ENCODE results near the gene ZSWIM6.

ZSWIM6 gene

GRCh38 chr5:61538722-61539501 is 206.9 kb downstream of the ZSWIM6 start:
- no peak for DNase-seq (ENCODE audit: low spot score)

- no peak for DNase-seq (ENCODE audit: low spot score)
These were observed 217.5 kb downstream of the ZSWIM6 start for GRCh38 chr5:61549530-61549929.

- DNase-seq (ENCODE audit: low spot score), result no peak
These were observed 219.7 kb downstream of the ZSWIM6 start for GRCh38 chr5:61551637-61552313.

- no peak for DNase-seq (ENCODE audit: low spot score)
These were observed 227.1 kb downstream of the ZSWIM6 start for GRCh38 chr5:61559146-61559545.

GRCh38 chr5:61559722-61560121 is 227.7 kb downstream of the ZSWIM6 start:
- DNase-seq (ENCODE audit: low spot score), result no peak

GRCh38 chr5:61563401-61563800 is 231.3 kb downstream of the ZSWIM6 start:
- DNase-seq (ENCODE audit: low spot score), result no peak

DNA sequence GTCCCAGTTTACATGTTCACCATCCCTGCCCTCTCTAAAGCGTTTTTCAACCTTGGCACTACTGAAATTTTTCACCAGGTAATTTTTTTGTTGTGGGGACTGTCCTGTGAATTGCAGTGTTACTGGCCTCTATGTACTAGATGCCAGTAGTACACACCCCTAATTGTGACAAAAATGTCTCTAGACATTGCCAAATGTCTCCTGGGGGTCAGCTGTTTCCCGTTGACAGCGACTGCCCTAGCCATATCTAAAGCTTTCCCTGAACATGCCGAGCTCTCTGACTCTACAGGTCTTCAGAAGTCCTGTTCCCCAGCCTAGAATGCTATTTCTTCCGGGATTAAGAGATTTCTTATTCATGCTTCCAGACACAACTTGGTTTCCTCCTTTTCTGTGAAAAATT is 235.3 kb downstream of the ZSWIM6 start:
- DNase-seq (ENCODE audit: low spot score), result no peak

GRCh38 chr5:61569353-61569752 is 237.3 kb downstream of the ZSWIM6 start:
- no peak for DNase-seq (ENCODE audit: low spot score)

DNA sequence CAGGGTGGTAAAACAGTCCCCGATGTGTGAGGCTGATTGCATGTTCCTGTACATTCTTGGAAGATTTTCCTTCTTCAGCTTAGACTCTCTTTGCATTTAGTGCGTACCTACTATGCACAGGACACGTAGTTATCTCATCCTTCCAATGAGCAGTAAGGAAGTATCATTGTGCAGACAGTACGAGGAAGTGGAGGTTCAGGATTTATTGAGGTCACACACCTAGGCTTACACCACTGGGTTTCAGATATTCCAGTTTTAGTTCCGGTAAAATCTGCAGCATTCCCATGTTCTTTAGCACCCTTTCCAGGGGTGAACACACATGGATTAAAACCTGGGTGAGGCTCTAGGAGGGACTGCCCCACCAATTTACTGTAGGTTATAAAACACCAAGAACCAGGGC is 238.7 kb downstream of the ZSWIM6 start:
- no peak for DNase-seq (ENCODE audit: low spot score)

GRCh38 chr5:61572959-61573358 is 240.9 kb downstream of the ZSWIM6 start:
- DNase-seq (ENCODE audit: low spot score), result no peak

GRCh38 chr5:61575103-61575502 is 243.0 kb downstream of the ZSWIM6 start:
- no peak for DNase-seq (ENCODE audit: low spot score)

DNA sequence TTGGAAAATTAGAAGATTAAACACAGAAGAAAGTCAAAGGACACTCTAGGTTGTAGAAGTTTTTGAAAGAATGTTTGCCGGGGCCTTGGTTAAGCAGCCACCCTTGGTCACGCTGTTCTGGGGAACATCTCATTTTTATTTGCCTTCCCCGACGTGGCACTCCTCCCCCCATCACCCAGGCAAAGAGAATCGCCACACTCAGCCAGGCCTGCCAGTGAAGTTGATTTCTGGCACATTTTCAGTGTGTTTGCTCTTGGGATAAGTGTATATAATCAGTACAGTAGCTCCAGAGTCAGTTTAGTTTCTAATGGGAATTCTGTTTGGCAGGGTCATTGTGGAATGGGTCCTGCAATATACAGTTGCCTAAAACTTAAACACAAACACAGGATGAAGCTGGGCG is 243.5 kb downstream of the ZSWIM6 start:
- no peak for DNase-seq (ENCODE audit: low spot score)

DNA sequence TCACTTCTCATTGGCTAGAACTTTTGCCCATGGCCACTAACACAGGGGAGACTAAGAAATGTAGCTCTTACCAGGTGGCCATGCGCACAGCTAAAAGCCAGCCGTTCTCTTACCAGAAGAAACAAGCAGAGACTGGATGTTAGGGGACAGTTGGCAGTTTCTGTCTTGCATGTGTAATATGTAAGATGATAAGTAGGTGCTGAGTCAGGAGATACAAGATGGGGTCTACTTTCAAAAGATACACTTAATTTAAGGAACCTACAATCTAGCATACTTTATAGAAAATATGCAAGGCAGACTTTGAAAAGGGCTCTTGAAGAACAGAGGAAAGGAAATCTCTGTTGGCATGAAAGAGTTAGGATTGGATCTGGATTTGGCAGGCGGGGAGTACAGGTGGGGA is 244.5 kb downstream of the ZSWIM6 start:
- DNase-seq (ENCODE audit: low spot score), result no peak

- DNase-seq (ENCODE audit: low spot score), result no peak
These were observed 246.9 kb downstream of the ZSWIM6 start for GRCh38 chr5:61578858-61579503.

DNA sequence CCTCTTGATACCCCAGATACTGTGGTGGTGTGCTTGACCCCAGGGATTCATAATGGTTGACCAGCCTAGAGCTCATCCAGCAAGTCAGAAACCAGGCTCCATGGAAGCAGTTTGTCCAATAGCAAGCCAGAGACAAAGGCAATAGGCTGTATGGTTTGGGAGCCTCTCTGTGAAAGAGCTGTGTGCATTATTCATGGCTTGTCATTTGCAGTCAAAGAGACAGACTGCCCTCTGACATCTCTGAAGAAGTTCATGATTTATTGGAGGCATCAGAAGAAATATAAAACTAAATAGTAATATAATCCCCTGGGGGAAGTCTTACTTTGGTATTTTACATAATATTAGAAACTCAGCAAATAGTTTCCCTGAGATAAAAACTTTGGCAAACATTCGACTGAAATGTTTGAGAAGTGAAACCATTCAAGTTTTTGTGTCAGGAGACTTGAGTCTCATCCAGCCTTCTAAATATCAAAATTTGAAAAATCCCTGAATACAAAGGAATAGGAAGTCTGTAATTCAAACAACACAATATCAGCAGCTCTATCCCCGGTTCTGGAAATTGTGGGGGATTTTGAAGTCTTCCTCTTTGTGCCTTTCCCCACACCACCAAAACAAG is 250.3 kb downstream of the ZSWIM6 start:
- no peak for DNase-seq (ENCODE audit: low spot score)

- DNase-seq (ENCODE audit: low spot score), result no peak
These were observed 250.8 kb downstream of the ZSWIM6 start for GRCh38 chr5:61582887-61583286.

- no peak for DNase-seq (ENCODE audit: low spot score)
These were observed 254.3 kb downstream of the ZSWIM6 start for GRCh38 chr5:61586096-61587084.

GRCh38 chr5:61587125-61587524 is 255.1 kb downstream of the ZSWIM6 start:
- DNase-seq (ENCODE audit: low spot score), result no peak

DNA sequence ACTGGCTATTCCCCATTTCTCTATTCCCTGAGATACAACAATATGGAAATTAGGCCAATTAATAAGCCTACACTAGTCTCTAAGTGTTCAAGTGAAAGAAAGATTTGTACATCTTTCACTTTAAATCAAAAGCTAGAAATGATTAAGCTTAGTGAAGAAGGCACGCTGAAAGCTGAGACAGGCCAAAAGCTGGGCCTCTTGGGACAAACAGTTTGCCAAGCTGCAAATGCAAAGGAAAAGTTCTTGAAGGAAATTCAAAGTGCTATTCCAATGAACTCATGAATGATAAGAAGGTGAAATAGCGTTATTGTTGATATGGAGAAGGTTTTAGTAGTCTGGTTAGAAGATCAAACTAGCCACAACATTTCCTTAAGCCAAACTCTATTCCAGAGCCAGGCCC is 256.2 kb downstream of the ZSWIM6 start:
- DNase-seq (ENCODE audit: low spot score), result no peak

DNA sequence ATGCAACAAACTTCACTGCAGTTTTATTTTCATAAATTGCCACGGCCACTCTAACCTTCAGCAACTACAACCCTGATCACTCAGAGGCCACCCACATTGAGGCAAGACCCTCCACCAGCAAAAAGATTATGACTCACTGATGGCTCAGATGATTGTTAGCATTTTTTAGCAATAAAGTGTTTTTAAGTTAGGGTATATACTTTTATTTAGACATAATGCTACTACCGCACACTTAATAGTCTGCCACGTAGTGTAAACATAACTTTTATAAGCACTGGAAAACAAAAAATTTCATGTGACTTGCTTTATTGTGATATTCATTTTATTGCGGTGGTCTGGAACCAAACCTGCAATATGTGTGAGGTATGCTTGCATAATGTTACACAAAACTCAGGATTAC is 257.9 kb downstream of the ZSWIM6 start:
- DNase-seq (ENCODE audit: low spot score), result no peak

GRCh38 chr5:61590473-61590872 is 258.4 kb downstream of the ZSWIM6 start:
- DNase-seq (ENCODE audit: low spot score), result no peak

GRCh38 chr5:61591859-61592258 is 259.8 kb downstream of the ZSWIM6 start:
- no peak for DNase-seq (ENCODE audit: low spot score)
